ENCODE measurements around the gene LAMA2. TPM values are rescaled to one million over a fixed set of nuclear protein-coding genes. Genes with fewer than 3 reads are reported as not detected.

The LAMA2 gene
- total RNA-seq, 1 experiment from 2014 or later, result 0.28 TPM

DNA sequence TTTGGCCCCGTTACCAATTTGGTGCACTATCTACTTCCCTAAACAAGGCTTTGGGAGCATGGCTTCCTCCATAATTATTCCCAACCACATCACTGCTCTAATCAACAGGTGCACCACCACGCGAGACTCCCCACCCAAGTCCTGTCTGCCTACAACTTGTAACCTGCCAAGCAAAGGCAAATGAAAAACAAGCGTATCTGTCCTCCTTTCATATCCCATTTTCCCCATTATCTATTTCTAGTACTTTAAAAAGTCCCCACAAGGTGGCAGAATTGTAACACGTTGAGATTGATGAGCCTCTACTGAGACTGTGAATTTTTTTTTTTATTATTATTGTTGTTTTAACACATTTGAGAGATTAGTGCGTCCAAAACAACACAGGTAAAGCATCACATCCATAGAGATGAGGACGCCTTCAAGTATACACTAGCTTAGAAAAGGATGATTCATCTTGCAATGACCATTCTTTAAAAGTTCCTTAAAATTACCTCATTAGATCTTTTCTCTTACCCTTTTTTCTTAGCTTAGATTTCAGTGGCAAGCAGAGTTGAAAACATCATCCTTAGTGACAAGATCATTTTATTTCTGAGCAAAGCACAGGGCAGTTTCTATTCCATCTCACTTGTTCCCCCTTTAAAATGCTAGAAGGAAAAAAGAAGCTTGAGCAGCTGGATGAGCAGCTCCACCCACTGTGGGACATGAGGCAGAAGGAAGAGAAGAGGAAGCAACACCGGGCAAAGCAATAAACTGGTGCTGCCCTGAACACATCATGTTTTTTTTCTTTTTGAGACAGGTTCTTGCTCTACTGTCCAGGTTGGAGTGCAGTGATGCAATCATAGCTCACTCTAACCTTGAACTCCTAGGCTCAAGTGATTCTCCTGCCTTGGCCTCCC is 616.3 kb downstream of the LAMA2 start:
- intact Hi-C loops (cut with micrococcal nuclease; ENCODE audit: unreplicated experiment), result loop anchor here (1.0 kb wide), 1 partner anchor 76 kb away; no protein-coding TSS in a partner anchor
- peak; percentile 20 for DNase-seq (ENCODE audit: low read depth, low spot score)

DNA sequence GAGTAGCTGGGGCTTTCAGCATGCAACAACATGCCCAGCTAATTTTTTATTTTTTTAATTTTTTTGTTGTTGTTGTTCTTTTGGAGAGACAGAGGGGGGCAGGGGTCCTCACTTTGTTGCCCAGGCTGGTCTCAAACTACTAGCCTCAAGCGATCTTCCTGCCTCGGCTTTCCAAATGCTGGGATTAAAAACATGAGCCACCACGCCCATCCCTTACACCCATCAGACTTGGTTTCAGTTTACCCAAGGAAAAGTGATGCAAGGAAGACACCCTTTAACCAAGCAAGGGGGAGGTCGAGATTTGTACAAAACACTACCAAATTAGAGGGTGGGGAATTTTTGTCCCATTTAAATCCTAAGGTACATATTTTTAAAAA is 616.9 kb downstream of the LAMA2 start:
- ChIA-PET CTCF (interaction anchor here (0.6 to 2.0 kb wide), 3 partner anchors 75 to 999 kb away, joined by 3 to 6 read pairs (median 3); no protein-coding TSS in a partner anchor), POLR2A (no interaction called here)
- intact Hi-C loops (cut with micrococcal nuclease; ENCODE audit: unreplicated experiment) (loop anchor here (1.0 to 5.0 kb wide), 2 partner anchors 75 to 232 kb away; no protein-coding TSS in a partner anchor), in situ Hi-C loops (cut with HindIII; ENCODE audit: low pct_unique_long_range_greater_than_20kb, low sequenced_read_pairs) (no loop called here)
- H3K27me3 ChIP-seq (ENCODE audit: control insufficient read depth, insufficient read depth, low read length), result no peaks in the 10 kb centered on the region
- H3K4me3 ChIP-seq (ENCODE audit: low read depth in 2 of 2, low read length in 2 of 2), result no peak overlapping the region
- H3K9me3 ChIP-seq (ENCODE audit: control insufficient read depth, insufficient read depth, low read depth, low read length), result no peaks in the 10 kb centered on the region
- no peak for ATAC-seq
- H3K27ac ChIP-seq (ENCODE audit: low read length), result no peak overlapping the region
- BruUV-seq (replicated peaks), result no TSS peak
- TF ChIP-seq TCF7L2 (IDR thresholded peaks at IDR 0.05; ENCODE audit: low read depth, low read length) (no peak), CTCF (IDR thresholded peaks at IDR 0.05) (no peak), SIN3A (IDR thresholded peaks at IDR 0.05; ENCODE audit: borderline replicate concordance, insufficient read depth, low read depth, low read length) (no peak), POLR2AphosphoS5 (IDR thresholded peaks at IDR 0.05; ENCODE audit: low read depth, low read length) (no peak)
- TF ChIP-seq, protein P1, sequence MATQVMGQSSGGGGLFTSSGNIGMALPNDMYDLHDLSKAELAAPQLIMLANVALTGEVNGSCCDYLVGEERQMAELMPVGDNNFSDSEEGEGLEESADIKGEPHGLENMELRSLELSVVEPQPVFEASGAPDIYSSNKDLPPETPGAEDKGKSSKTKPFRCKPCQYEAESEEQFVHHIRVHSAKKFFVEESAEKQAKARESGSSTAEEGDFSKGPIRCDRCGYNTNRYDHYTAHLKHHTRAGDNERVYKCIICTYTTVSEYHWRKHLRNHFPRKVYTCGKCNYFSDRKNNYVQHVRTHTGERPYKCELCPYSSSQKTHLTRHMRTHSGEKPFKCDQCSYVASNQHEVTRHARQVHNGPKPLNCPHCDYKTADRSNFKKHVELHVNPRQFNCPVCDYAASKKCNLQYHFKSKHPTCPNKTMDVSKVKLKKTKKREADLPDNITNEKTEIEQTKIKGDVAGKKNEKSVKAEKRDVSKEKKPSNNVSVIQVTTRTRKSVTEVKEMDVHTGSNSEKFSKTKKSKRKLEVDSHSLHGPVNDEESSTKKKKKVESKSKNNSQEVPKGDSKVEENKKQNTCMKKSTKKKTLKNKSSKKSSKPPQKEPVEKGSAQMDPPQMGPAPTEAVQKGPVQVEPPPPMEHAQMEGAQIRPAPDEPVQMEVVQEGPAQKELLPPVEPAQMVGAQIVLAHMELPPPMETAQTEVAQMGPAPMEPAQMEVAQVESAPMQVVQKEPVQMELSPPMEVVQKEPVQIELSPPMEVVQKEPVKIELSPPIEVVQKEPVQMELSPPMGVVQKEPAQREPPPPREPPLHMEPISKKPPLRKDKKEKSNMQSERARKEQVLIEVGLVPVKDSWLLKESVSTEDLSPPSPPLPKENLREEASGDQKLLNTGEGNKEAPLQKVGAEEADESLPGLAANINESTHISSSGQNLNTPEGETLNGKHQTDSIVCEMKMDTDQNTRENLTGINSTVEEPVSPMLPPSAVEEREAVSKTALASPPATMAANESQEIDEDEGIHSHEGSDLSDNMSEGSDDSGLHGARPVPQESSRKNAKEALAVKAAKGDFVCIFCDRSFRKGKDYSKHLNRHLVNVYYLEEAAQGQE (IDR thresholded peaks at IDR 0.05; ENCODE audit: insufficient read depth in 1 of 2, low read depth in 2 of 2, low read length in 1 of 2), result no peak
- no peaks in the 10 kb centered on the region for H3K36me3 ChIP-seq (ENCODE audit: control insufficient read depth, insufficient read depth, low read length)
- peaks cover 3% of the 10 kb centered on the region; the same call in 1 of the 2 replicates for H3K4me1 ChIP-seq (ENCODE audit: control insufficient read depth, insufficient read depth, low read length)
- DNase-seq (ENCODE audit: low read depth, low spot score), result no peak

More for the DNA sequence above, 616.3 kb downstream of the LAMA2 start:
- H3K9me3 ChIP-seq (ENCODE audit: control insufficient read depth, insufficient read depth, low read depth, low read length), result no peaks in the 10 kb centered on the region
- peaks cover 3% of the 10 kb centered on the region; the same call in 1 of the 2 replicates for H3K4me1 ChIP-seq (ENCODE audit: control insufficient read depth, insufficient read depth, low read length)
- H3K27ac ChIP-seq (ENCODE audit: low read length), result no peak overlapping the region
- no TSS peak for BruUV-seq (replicated peaks)
- POLR2A ChIA-PET, result no interaction called here
- H3K36me3 ChIP-seq (ENCODE audit: control insufficient read depth, insufficient read depth, low read length), result no peaks in the 10 kb centered on the region
- H3K27me3 ChIP-seq (ENCODE audit: control insufficient read depth, insufficient read depth, low read length), result no peaks in the 10 kb centered on the region
- in situ Hi-C loops (cut with HindIII; ENCODE audit: low pct_unique_long_range_greater_than_20kb, low sequenced_read_pairs), result no loop called here
- 0 out of 4 replicates have a peak overlapping the region, but pooled peaks of 1 of the 2 experiments have one; percentile 10 for H3K4me3 ChIP-seq (ENCODE audit: low read depth in 2 of 2, low read length in 2 of 2)
- peak; percentile 85 for ATAC-seq
- CTCF ChIA-PET, result interaction anchor here (0.6 to 2.0 kb wide), 3 partner anchors 76 to 999 kb away, joined by 3 to 6 read pairs (median 3); no protein-coding TSS in a partner anchor
- peak; percentile 72 for TF ChIP-seq CTCF (IDR thresholded peaks at IDR 0.05)
- no peak for TF ChIP-seq POLR2AphosphoS5 (IDR thresholded peaks at IDR 0.05; ENCODE audit: low read depth, low read length)
